SK-N-SH (cell line): Measurements from ENCODE around the gene RBP2.

Experiments used
- EP300 ChIP-seq, 2 experiments: IDR thresholded peaks; 2 replicates each; pipeline versions ENCODE4 v1.4.0 to v1.6.1; 2012; ENCODE audit warnings: borderline replicate concordance in 1 of 2, low read depth in 1 of 2, low read length in 1 of 2
- POLR2AphosphoS5 ChIP-seq: IDR thresholded peaks from 2 replicates; pipeline ENCODE4 v1.6.1; 2012; ENCODE audit warnings: low read depth, low read length
- TEAD4 ChIP-seq: IDR thresholded peaks from 2 replicates; pipeline ENCODE4 v1.4.0; 2012; ENCODE audit warnings: mild to moderate bottlenecking, borderline replicate concordance; ENCODE audit not compliant: insufficient read depth
- TF ChIP-seq, protein P1 (sequence below): IDR thresholded peaks from 2 replicates; pipeline ENCODE4 v1.6.1; 2012; ENCODE audit warnings: mild to moderate bottlenecking, low read depth, low read length, moderate library complexity
- TF ChIP-seq, protein P2 (sequence below): fragments of 200-600 bp; sonication (generic); IDR thresholded peaks from 2 replicates; pipeline ENCODE4 v1.6.1; 2017; ENCODE audit warnings: antibody characterized with exemption, mild to moderate bottlenecking, moderate library complexity
- TF ChIP-seq, protein P3 (sequence below): IDR thresholded peaks from 2 replicates; pipeline ENCODE4 v1.4.0; 2012; ENCODE audit warnings: low read depth

DNA sequence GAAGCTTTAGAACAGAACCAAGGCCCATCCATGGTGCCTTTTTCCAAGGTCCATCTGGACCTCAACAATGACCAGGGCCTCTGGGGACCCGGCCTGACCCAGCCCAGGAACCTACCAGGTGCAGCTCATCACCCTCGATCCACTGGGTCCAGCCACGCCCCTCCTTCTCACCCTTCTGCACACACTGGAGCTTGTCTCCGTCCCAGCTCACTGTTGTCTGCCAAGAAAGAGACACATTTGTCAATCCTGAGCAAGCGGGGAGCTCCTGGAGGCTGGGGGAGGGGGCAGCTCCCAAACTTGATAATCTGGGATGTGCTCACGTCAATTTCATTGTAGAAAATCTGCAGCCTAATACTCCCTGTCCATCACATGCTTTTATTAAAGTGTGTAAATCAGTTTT, 42.0 kb upstream of the RBP2 start:
- TF ChIP-seq, protein P1, sequence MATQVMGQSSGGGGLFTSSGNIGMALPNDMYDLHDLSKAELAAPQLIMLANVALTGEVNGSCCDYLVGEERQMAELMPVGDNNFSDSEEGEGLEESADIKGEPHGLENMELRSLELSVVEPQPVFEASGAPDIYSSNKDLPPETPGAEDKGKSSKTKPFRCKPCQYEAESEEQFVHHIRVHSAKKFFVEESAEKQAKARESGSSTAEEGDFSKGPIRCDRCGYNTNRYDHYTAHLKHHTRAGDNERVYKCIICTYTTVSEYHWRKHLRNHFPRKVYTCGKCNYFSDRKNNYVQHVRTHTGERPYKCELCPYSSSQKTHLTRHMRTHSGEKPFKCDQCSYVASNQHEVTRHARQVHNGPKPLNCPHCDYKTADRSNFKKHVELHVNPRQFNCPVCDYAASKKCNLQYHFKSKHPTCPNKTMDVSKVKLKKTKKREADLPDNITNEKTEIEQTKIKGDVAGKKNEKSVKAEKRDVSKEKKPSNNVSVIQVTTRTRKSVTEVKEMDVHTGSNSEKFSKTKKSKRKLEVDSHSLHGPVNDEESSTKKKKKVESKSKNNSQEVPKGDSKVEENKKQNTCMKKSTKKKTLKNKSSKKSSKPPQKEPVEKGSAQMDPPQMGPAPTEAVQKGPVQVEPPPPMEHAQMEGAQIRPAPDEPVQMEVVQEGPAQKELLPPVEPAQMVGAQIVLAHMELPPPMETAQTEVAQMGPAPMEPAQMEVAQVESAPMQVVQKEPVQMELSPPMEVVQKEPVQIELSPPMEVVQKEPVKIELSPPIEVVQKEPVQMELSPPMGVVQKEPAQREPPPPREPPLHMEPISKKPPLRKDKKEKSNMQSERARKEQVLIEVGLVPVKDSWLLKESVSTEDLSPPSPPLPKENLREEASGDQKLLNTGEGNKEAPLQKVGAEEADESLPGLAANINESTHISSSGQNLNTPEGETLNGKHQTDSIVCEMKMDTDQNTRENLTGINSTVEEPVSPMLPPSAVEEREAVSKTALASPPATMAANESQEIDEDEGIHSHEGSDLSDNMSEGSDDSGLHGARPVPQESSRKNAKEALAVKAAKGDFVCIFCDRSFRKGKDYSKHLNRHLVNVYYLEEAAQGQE, result no peak
- TF ChIP-seq POLR2AphosphoS5 (no peak), EP300 (IDR thresholded peaks at IDR 0.05; ENCODE audit: borderline replicate concordance in 1 of 2, low read depth in 1 of 2, low read length in 1 of 2) (no peak), TEAD4 (no peak)
- TF ChIP-seq, protein P2, sequence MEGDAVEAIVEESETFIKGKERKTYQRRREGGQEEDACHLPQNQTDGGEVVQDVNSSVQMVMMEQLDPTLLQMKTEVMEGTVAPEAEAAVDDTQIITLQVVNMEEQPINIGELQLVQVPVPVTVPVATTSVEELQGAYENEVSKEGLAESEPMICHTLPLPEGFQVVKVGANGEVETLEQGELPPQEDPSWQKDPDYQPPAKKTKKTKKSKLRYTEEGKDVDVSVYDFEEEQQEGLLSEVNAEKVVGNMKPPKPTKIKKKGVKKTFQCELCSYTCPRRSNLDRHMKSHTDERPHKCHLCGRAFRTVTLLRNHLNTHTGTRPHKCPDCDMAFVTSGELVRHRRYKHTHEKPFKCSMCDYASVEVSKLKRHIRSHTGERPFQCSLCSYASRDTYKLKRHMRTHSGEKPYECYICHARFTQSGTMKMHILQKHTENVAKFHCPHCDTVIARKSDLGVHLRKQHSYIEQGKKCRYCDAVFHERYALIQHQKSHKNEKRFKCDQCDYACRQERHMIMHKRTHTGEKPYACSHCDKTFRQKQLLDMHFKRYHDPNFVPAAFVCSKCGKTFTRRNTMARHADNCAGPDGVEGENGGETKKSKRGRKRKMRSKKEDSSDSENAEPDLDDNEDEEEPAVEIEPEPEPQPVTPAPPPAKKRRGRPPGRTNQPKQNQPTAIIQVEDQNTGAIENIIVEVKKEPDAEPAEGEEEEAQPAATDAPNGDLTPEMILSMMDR, result no peak
- TF ChIP-seq, protein P3, sequence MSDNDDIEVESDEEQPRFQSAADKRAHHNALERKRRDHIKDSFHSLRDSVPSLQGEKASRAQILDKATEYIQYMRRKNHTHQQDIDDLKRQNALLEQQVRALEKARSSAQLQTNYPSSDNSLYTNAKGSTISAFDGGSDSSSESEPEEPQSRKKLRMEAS, result no peak
